GM18508 (cell line): ENCODE data around the gene PTPRN2.
"Not testable (repeated sequence)": the region's sequence is repeated elsewhere in the genome, so short reads cannot be mapped to it uniquely, and the experiment has no call there.

Experiments used
- ATAC-seq: cut with Tn5 transposase; IDR thresholded peaks from one replicate; pipeline ENCODE4 v1.9.1; 2021; ENCODE audit warnings: moderate number of reproducible peaks; ENCODE audit not compliant: insufficient read depth, unreplicated experiment

The PTPRN2 gene

GRCh38 chr7:158236400-158236799 is 351.2 kb downstream of the PTPRN2 start:
- no peak for ATAC-seq

GRCh38 chr7:158235862-158236261 is 351.8 kb downstream of the PTPRN2 start:
- no peak for ATAC-seq

- ATAC-seq: no peak
Observed at GRCh38 chr7:158229945-158230344, 357.7 kb downstream of the PTPRN2 start.

- ATAC-seq: no peak
Observed at GRCh38 chr7:158228986-158229385, 358.6 kb downstream of the PTPRN2 start.

GRCh38 chr7:158228131-158228530 is 359.5 kb downstream of the PTPRN2 start:
- no peak for ATAC-seq

- ATAC-seq: no peak
Observed at GRCh38 chr7:158227258-158227984, 360.2 kb downstream of the PTPRN2 start.

GRCh38 chr7:158216198-158216597 is 371.4 kb downstream of the PTPRN2 start:
- no peak for ATAC-seq

- no peak for ATAC-seq
Observed at GRCh38 chr7:158209435-158209834, 378.2 kb downstream of the PTPRN2 start.

- no peak for ATAC-seq
Observed at GRCh38 chr7:158206341-158206740, 381.3 kb downstream of the PTPRN2 start.

- ATAC-seq: no peak
Observed at GRCh38 chr7:158204453-158204852, 383.2 kb downstream of the PTPRN2 start.

GRCh38 chr7:158203948-158204347 is 383.7 kb downstream of the PTPRN2 start:
- ATAC-seq: not testable (repeated sequence)

GRCh38 chr7:158194365-158194900 is 393.2 kb downstream of the PTPRN2 start:
- no peak for ATAC-seq

GRCh38 chr7:158193446-158193845 is 394.2 kb downstream of the PTPRN2 start:
- no peak for ATAC-seq

GRCh38 chr7:158192956-158193355 is 394.7 kb downstream of the PTPRN2 start:
- ATAC-seq: no peak

GRCh38 chr7:158192184-158192835 is 395.3 kb downstream of the PTPRN2 start:
- ATAC-seq: no peak

- ATAC-seq: no peak
Observed at GRCh38 chr7:158191671-158192070, 396.0 kb downstream of the PTPRN2 start.

- no peak for ATAC-seq
Observed at GRCh38 chr7:158190756-158191155, 396.9 kb downstream of the PTPRN2 start.

- ATAC-seq: no peak
Observed at GRCh38 chr7:158188676-158189075, 398.9 kb downstream of the PTPRN2 start.

- no peak for ATAC-seq
Observed at GRCh38 chr7:158187694-158187994, 400.0 kb downstream of the PTPRN2 start.

- no peak for ATAC-seq
Observed at GRCh38 chr7:158186864-158187693, 400.5 kb downstream of the PTPRN2 start.

GRCh38 chr7:158186406-158186805 is 401.2 kb downstream of the PTPRN2 start:
- no peak for ATAC-seq
